ENCODE measurements around the gene RAB6B.
"Not testable (repeated sequence)": the region's sequence is repeated elsewhere in the genome, so short reads cannot be mapped to it uniquely, and the experiment has no call there.

RAB6B gene

DNA sequence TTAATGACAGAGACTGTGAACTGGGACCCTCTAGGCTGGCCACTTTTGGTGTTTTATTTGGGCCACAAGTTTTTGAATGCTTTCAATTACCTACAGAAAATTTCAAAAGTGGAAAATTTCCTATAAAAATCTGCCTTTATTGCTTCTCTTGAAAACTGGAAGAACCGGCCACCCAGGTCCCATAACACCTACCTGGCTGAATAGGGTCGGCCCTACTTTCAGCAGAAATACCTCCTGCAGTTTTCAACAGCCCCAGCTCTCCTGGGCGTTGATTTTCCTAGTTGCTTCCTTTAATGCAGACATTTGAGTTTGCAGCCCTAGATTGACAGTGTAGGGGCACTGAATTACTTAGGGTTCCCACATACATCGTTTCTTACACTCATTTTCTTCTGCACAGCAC lies 90.8 kb downstream of the RAB6B start:
- no peak for DNase-seq

DNA sequence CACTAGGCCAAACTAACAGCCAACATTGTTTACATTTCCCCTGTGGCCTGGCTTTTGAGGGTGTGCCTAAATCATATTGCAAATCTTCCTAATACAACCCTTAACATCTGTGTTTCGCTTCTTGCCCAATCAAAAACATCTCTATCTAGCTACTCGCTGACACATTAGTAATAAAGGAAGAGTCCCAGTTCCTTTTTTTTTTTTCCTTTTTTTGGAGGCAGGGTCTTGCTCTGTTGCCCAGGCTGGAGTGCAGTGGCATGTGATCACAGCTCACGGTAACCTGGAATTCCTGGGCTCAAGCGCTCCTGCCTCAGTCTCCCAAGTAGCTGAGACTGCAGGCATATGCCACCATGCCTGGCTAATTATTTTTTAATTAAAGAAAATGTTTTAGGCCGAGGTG lies 92.2 kb downstream of the RAB6B start:
- DNase-seq, result no peak

DNA sequence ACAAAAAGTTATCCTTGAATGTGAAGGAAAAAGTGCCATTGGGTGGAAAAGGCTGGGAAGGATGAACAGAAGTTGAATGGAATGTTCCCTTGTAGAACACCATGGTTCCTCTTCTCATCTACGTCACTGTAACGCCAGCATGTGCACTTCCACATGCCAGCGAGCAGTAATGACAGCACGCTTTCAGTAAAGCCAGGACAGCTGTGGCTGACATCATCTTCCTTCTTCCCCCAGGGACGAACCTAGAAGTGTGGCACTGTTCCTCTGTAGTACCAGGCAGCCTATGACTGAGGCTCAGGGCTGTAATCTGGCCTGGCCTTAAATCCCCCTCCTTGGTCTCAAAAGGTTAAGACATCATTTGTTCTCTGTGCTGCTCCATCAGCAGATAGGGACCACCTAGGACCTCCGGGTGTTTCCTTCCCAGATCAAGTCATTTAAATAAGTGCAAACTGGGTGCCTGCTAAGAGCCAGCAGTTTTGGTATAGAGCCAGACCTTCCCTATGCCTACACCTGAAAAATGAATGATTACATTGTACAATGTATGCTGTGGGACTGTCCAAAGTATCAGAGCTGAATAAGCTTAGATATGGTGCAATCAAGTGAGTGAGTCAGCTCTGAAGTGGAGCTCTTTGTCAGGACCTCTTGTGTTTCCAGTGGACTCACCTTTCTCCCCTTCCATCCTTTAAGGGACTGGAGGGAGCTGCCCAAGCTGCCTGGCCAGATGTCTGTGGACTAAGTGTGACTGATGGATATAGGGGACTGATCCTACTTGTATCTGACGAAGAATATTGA lies 95.7 kb downstream of the RAB6B start:
- DNase-seq, result no peak

DNA sequence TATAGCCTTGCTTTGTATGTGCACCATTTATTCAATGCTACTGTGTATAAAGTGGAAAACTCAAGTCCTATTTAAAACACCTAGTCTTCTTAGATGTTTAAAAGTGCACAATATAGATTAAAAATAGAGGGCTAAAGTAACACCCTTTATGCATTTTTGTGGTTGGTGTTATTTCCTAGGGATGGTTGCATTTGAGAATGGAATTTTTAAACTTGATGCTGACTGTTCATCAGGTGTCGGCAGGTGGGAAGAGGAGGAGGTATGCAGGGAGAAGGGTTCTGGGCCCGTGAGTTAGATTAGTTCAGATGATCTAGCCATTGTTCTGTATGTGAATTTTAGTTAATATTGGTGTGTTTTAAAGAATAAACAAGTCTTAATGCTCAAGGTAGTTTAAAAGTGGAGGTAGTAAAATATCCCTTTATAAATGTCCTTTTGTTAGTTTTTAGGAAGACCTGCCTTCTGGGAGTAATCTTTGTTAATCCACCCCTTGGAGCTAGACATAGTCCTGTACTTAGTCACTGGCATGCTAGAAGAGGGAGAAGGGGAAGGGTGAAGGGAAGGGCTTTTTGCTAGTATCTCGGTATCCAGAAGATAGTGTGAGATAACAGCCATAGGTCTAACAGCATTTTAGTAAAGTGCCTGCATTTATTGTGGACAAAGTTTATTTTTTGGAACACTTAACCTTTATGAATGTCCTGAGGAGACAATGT lies 98.1 kb downstream of the RAB6B start:
- DNase-seq, result no peak

DNA sequence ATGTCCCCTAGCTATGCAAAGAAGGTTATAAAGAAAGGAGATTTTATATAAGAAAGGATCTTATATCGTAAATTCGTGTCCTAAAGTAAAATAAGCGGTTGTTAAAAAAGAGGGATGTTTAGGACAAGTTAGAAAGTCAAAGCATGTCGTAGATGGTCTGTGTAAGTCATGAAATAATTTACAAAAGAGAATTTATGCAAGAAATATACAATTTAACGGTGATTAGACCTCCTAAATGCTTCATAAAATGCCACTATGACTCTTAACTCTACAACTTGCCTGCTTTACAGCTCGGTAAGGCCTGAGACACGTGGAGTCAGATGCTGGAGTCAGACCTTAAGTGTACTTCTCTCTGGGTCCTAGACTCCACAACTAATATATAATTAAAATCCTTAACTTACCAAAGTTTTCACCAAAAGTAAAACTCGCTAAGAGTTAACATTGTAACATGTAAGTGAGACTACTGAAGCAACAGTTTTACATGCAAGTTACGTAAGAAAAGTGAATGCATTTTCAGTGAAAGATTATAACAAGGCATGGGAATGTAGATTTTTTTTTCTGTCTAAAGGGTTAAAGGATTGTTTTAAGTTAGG lies 103.4 kb downstream of the RAB6B start:
- DNase-seq, result no peak

DNA sequence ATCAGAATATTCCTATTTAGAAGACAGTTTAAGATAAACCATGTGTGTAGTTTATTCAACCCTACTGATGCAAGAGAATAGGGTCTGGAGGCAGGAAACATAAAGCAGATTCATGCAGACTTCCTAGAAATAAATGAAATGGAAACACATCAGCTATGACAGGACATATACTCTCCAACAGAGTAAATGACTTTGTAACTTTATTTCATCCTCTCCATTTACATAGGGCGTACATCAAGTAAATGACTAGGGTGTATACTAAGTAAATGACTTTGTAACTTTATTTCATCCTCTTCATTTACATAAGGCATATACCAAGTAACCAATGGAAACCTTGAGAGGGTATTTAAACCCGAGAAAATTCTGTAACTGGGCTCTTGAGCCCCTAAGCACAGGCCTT lies 107.7 kb downstream of the RAB6B start:
- no peak for DNase-seq

DNA sequence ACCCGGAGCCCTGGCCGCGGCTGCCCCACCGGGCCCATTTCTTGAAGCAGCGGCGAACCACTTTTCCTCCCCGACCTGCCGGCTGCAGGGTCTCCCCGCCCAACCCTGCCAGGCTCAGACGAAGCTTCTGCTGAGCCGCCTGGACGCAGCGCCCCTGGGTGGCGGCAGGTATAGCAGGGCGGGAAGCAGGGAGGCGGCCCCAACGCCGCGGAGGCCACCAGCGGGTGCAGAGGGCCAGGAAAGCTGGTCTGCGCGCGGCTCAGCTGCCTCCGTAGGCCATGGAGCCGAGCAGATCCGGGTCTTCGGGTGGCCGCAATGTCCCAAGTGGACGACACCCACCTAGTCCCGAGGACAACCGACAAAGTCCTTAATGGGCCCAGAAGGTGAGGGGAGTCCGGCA lies 111.9 kb downstream of the RAB6B start:
- no peak for DNase-seq

DNA sequence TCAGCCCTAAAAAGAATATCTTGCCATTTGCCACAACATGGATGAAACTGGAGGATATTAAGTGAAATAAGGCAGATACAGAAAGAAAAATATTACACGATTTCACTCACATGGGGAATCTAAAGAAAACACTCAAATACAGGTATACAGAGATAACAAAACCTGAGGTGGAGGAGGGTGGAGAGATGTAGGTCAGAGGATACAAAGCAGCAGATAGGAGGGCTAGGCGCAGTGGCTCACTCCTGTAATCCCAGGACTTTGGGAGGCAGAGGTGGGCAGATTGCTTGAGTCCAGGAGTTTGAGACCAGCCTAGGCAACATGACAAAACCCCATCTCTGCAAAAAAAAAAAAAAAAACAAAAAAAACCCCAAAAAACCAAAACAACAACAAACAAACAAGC lies 113.2 kb downstream of the RAB6B start:
- DNase-seq, result no peak

DNA sequence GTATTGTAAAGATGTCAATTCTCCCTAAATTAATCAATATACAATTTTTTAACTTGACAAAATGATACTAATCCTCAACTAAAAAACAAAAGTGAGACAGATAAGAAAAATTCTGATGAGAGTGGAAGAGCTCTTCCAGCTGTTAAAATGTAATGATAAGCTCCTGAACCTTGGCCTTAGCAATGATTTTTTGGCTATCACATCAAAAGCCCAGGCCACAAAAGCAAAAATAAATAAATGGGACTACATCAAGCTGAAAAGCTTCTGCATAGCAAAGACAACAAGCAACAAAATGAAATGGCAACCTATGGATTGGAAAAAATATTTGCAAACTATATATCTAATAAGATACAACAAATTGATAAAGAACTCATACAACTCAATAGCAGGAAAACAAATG lies 114.1 kb downstream of the RAB6B start:
- DNase-seq, result no peak

DNA sequence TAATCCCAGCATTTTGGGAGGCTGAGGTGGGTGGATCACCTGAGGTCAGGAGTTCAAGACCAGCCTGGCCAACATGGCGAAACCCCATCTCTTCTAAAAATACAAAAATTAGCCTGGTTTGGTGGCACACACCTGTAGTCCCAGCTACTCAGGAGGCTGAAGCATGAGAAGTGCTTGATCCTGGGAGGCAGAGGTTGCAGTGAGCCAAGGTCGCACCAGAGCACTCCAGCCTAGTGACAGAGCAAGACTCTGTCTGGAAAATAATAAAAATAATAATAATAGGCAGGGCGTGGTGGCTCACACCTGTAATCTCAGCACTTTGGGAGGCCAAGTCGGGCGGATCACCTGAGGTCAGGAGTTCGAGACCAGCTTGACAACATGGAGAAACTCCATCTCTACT lies 114.9 kb downstream of the RAB6B start:
- DNase-seq, result not testable (repeated sequence)

DNA sequence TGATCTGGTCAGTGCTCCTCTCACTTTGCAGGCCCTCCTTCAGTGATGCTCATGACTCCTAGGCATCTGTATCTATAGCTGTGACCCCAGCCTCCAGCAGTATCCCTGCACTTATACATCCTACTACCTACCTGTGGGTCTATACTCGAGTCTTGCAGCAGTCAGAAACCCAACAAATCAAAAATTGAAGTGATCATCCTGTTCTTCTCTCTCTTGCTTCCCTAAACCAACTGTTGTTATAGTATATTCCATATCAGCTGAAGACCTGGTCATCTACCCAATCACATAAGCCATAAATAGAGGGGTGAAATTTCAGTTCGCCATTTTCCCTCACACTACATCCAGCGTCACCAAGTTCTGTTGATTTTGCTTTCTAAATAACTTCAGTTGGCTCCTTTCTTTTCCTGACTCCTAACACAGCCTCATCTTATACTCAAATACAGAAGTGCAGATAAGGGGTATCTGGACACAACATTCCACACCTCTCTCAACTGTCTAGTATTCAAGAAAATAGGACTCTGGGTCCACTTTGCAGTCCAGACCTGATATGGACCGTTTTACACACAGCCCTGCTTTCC lies 116.0 kb downstream of the RAB6B start:
- DNase-seq, result no peak

DNA sequence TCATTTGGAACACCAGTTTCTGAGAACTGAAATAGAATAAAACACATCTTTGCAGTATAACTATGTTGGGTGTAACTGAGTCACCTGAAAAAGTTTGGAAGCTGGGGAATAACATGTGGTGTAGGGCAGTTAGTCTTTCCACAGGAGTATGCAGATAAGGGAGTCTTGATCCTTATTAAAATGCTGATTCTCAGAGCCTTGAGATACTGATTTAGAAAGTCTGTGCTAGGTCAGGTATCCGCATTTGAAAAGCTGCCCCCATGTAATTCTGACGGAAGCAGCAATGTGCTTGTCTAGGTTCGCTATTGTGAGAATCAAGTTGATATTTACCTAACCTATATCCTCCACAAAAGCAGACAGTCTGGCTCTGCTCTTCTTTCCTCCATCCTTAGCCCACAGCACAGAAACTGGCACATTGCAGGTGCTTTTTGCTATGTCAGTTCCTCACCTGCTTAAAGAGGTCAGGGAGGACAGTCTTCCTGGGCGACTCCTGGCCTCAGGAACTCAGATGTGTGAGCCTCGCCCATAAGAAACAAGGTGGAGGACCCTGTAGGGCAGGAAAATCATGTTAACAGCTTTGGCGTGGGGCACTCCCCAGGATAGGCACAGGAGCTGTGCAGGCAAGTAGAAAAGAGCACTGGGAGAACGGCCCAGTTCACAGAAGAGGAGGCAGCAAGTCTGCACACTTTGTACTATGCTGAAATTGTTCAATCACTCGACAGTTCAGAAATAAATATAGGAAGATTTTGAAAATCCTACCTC lies 117.7 kb downstream of the RAB6B start:
- no peak for DNase-seq

DNA sequence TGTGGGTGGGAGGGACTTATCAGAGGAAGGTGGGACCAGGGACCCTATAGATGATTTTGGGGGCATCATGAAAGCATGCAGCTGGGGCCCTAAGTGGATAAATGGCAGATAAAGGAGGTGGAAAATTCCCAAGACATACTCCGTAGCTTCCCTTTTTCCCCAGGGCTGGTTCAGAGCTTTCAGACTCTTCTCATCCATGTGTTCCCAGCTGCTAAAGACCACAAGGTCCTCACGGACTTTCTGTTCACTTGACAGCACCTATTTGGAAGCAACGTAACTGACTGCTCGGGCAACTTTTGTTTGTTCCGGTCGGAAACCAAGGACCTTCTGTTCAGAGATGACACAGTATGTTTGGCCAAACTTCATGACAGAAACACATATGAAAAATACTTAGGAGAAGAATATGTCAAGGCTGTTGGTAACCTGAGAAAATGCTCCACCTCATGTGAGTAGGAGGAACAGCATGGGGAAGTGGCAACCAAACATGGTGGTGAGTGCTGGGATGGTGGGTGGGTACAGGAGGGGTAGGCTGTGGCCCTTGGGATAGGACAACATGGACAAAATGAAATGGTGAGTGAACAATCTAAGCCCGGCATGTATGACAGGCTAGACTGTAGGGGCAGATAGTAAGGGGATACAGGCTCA lies 118.8 kb downstream of the RAB6B start:
- DNase-seq, result no peak

DNA sequence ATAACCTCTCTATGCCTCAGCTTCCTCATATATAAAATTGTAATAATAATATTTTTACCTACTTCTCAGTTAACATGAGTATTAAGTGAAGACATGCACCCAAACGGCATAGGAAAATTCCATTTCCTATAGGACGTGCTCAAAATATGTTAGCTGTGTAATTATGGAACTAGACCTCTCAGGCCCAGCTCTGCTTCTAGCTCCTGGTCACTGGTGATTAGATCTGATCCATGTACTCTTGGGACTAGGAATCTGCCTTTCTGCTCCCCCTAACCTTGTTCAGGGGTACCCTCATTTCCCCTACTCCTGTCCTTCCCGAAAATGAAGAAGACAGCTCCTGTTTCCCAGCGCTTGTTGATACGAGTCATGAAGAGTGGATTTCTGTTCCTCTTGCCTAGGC lies 119.8 kb downstream of the RAB6B start:
- DNase-seq, result no peak

DNA sequence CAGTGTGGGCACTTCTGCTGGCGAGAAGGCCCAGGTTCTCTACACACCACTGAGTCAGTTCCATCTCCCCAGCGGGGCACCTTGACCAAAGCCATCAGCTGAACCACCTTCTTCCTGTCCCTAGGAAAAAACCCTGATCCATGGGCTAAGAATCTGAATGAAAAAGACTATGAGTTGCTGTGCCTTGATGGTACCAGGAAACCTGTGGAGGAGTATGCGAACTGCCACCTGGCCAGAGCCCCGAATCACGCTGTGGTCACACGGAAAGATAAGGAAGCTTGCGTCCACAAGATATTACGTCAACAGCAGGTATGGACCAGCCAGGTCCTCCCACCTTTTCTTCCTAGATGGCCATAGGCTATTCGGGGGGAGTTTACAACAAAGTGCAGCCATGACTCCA lies 120.4 kb downstream of the RAB6B start:
- DNase-seq, result no peak

All from activated naive CD4-positive, alpha-beta T cell (primary cell).